Peyer's patch (tissue), 4 donors: Measurements from ENCODE around the gene CD247.

Source experiments
- CTCF ChIP-seq, 6 experiments: fragments of 450-650 bp in 4 of 6; fragments of 200-600 bp in 2 of 6; sonication (generic) in 1 of 6; IDR thresholded peaks; one replicate each; pipeline ENCODE4 v1.5.1; 2017 to 2019; ENCODE audit warnings: antibody characterized with exemption in 6 of 6, mild to moderate bottlenecking in 3 of 6, moderate library complexity in 1 of 6
- POLR2A ChIP-seq, 2 donors: fragments of 450-650 bp; IDR thresholded peaks; one replicate each; pipeline ENCODE4 v1.5.1; 2017; ENCODE audit warnings: antibody characterized with exemption in 2 of 2, mild to moderate bottlenecking in 2 of 2, moderate library complexity in 2 of 2

GRCh38 chr1:167507719-167508118 lies 10.6 kb downstream of the CD247 start:
- TF ChIP-seq POLR2A (IDR thresholded peaks at IDR 0.05), result no peak
- TF ChIP-seq CTCF (IDR thresholded peaks at IDR 0.05), result no peak
